Endothelial cell of umbilical vein (primary cell): ENCODE results near the gene ZDHHC3. TPM values are rescaled to one million over a fixed set of nuclear protein-coding genes. Genes with fewer than 3 reads are reported as not detected.

ENCODE experiments used
- BruUV-seq: library from RNA; stranded (reverse); fragments of 400-500 nt; replicated peaks from 2 replicates; lab custom pipeline; 2021; lab: Mats Ljungman, UMichigan
- CTCF ChIA-PET: fragments of 300-600, 350-600 bp; sonication (Branson Sonifier 250); formaldehyde crosslinking; loops from one replicate; lab custom pipeline; 2021; ENCODE audit warnings: antibody characterized with exemption, inconsistent platforms; lab: Charles Lee
- POLR2A ChIA-PET: fragments of 300-600, 350-600 bp; sonication (Branson Sonifier 250); formaldehyde crosslinking; loops from one replicate; lab custom pipeline; 2021; ENCODE audit warnings: antibody characterized with exemption, inconsistent platforms; lab: Charles Lee
- DNase-seq: peaks from one replicate; pipeline ENCODE4 v3.0.0-alpha.2; 2011; ENCODE audit warnings: low read depth, low spot score
- FAIRE-seq: peaks from 2 replicates; lab custom pipeline; 2011; peaks lifted over from hg19 to GRCh38; lab: Jason Lieb, UNC
- H2AFZ ChIP-seq: 2 replicates; pipeline ENCODE4 v1.6.0; 2012; ENCODE audit warnings: low read depth, low read length, control low read depth, inconsistent platforms
- H3K27ac ChIP-seq: 2 replicates; pipeline ENCODE4 v1.5.1; 2011; ENCODE audit warnings: low read depth, mild to moderate bottlenecking, control low read depth, low read length, moderate library complexity; ENCODE audit not compliant: insufficient read depth
- H3K27me3 ChIP-seq, 2 experiments: 2 replicates each; pipeline versions ENCODE4 v1.6.0 to v1.6.1; 2011; ENCODE audit warnings: low read length in 2 of 2, mixed read lengths in 1 of 2; ENCODE audit not compliant: control insufficient read depth in 2 of 2, insufficient read depth in 2 of 2
- H3K36me3 ChIP-seq, 2 experiments: 2 replicates in 1 of 2; 3 replicates in 1 of 2; pipeline ENCODE4 v1.5.1; 2011; ENCODE audit warnings: low read length in 2 of 2, mild to moderate bottlenecking in 1 of 2, moderate library complexity in 1 of 2; ENCODE audit not compliant: control insufficient read depth in 2 of 2, insufficient read depth in 2 of 2; ENCODE audit errors: extremely low read depth in 1 of 2
- H3K4me1 ChIP-seq: 3 replicates; pipeline ENCODE4 v1.5.1; 2011; ENCODE audit warnings: mild to moderate bottlenecking, low read length; ENCODE audit not compliant: control insufficient read depth, insufficient read depth; ENCODE audit errors: extremely low read depth
- H3K4me2 ChIP-seq: 2 replicates; pipeline ENCODE4 v1.6.1; 2011; ENCODE audit warnings: low read length, control low read depth, mixed read lengths; ENCODE audit not compliant: insufficient read depth
- H3K4me3 ChIP-seq, 3 experiments: fragments of 200-600 bp in 1 of 3; sonication (generic), shearing (Covaris generic) in 1 of 3; replicated peaks in 1 of 3; 2 replicates each; pipeline ENCODE4 v1.5.1; 2011 to 2016; ENCODE audit warnings: control low read depth in 3 of 3, low read length in 3 of 3, mild to moderate bottlenecking in 2 of 3, inconsistent platforms in 1 of 3, low read depth in 1 of 3, moderate library complexity in 1 of 3; ENCODE audit not compliant: insufficient read depth in 1 of 3
- H3K79me2 ChIP-seq: 2 replicates; pipeline ENCODE4 v1.6.0; 2012; ENCODE audit warnings: low read length, inconsistent platforms; ENCODE audit not compliant: control insufficient read depth, insufficient read depth
- H3K9ac ChIP-seq: replicated peaks from 2 replicates; pipeline ENCODE3; 2011; ENCODE audit warnings: low read length, control low read depth; ENCODE audit not compliant: insufficient read depth; ENCODE audit errors: extremely low read depth
- H3K9me1 ChIP-seq: replicated peaks from 3 replicates; pipeline ENCODE4 v1.6.0; 2011; ENCODE audit warnings: mild to moderate bottlenecking, low read length; ENCODE audit not compliant: control insufficient read depth, insufficient read depth; ENCODE audit errors: extremely low read depth
- H3K9me3 ChIP-seq: replicated peaks from 2 replicates; pipeline ENCODE4 v1.5.1; 2012; ENCODE audit warnings: low read length, inconsistent platforms; ENCODE audit not compliant: control insufficient read depth, insufficient read depth
- H4K20me1 ChIP-seq: replicated peaks from 2 replicates; pipeline ENCODE3; 2011; ENCODE audit warnings: mild to moderate bottlenecking, low read length; ENCODE audit not compliant: control insufficient read depth, insufficient read depth; ENCODE audit errors: extremely low read depth
- EZH2 ChIP-seq: IDR thresholded peaks from 2 replicates; pipeline ENCODE4 v1.6.1; 2012; ENCODE audit warnings: borderline replicate concordance, low read depth, mild to moderate bottlenecking, moderate library complexity, low read length, inconsistent platforms; ENCODE audit not compliant: severe bottlenecking
- FOS ChIP-seq: IDR thresholded peaks from 2 replicates; pipeline ENCODE4 v1.6.1; 2011; ENCODE audit warnings: mild to moderate bottlenecking, low read length, moderate library complexity, borderline replicate concordance; ENCODE audit not compliant: insufficient read depth
- GATA2 ChIP-seq: IDR thresholded peaks from 2 replicates; pipeline ENCODE4 v1.7.0; 2011; ENCODE audit warnings: low read depth, mild to moderate bottlenecking, moderate library complexity, mixed read lengths, low read length; ENCODE audit not compliant: insufficient read length, insufficient read depth
- JUN ChIP-seq: IDR thresholded peaks from 2 replicates; pipeline ENCODE4 v1.6.1; 2011; ENCODE audit warnings: borderline replicate concordance, low read depth; ENCODE audit not compliant: insufficient read length, insufficient read depth
- MYC ChIP-seq: IDR thresholded peaks from one replicate; pipeline ENCODE4 v1.6.1; 2011; ENCODE audit warnings: mild to moderate bottlenecking, low read depth, low read length
- POLR2A ChIP-seq: IDR thresholded peaks from 2 replicates; pipeline ENCODE4 v1.6.1; 2012; ENCODE audit warnings: low read depth, mild to moderate bottlenecking, control low read depth, low read length
- POLR2AphosphoS5 ChIP-seq: IDR thresholded peaks from 2 replicates; pipeline ENCODE4 v1.6.1; 2012; ENCODE audit warnings: low read depth, mild to moderate bottlenecking, control low read depth, low read length, moderate library complexity; ENCODE audit not compliant: insufficient read depth
- dilution Hi-C: fragments of 300-500 bp; cut with MboI; formaldehyde crosslinking; loops from one replicate; pipeline ENCODE4 v1.15.0; 2019; ENCODE audit warnings: low sequenced_read_pairs; ENCODE audit not compliant: extremely low pct_ligation_motif_present
- intact Hi-C: fragments of 100-400 bp; cut with micrococcal nuclease; formaldehyde crosslinking; loops from one replicate; pipeline ENCODE4 v1.10.0; 2022
- polyA plus RNA-seq, 4 experiments: library from polyadenylated mRNA; depleted of rRNA in 3 of 4; stranded (reverse) in 3 of 4; unstranded in 1 of 4; fragments of >200 nt; gene quantifications; 2 replicates each; pipeline versions ENCODE4 v1.2.1 to v1.2.3, GENCODE V29; 2011 to 2012; ENCODE audit warnings: missing spikeins in 1 of 4
- total RNA-seq: library from RNA; stranded (reverse); gene quantifications from 2 replicates; pipeline ENCODE4 v1.2.3, GENCODE V29; 2021
- TF ChIP-seq, protein P1 (sequence below): IDR thresholded peaks from 2 replicates; pipeline ENCODE4 v1.6.1; 2011; ENCODE audit not compliant: insufficient read depth, insufficient read length
- TF ChIP-seq, protein P2 (sequence below), 2 donors: IDR thresholded peaks; 1 replicate in 1 of 2; 2 replicates in 1 of 2; pipeline ENCODE4 v1.5.1; 2011; ENCODE audit warnings: low read length in 2 of 2, mild to moderate bottlenecking in 2 of 2, moderate library complexity in 2 of 2, control low read depth in 1 of 2, inconsistent platforms in 1 of 2, low read depth in 1 of 2; ENCODE audit not compliant: insufficient read depth in 1 of 2; ENCODE audit errors: extremely low read depth in 1 of 2

ZDHHC3 gene
- total and polyA plus RNA-seq, 2 donors (not counting 3 experiments of a cell fraction or from before 2014, with no cell fraction given): 62.4 to 97.1 TPM

DNA sequence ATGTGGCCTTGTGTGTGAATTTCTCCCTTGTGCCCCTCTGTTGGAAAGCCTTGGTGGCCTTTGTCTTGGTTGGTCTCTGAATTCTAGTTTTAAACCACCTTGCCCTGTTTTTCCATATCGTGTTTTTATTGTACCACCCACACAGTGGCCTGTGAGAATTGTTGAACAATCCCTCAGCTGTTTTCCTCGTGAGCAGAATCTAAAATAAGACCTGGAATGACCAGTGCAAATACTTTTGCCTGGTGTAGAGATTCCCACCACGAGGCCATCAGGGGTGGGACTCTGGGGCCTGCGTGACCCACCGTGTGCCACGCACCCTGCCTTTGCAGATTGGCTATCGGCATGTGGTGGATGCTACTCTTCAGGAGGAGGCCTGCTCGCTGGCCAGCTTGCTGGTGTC, 31.1 kb upstream of the ZDHHC3 start:
- POLR2A ChIA-PET: no interaction called here
- dilution Hi-C loops: no loop called here
- Histone ChIP-seq H3K4me1 (peaks cover 23% of the 10 kb centered on the region), H3K79me2 (no peaks in the 10 kb centered on the region), H3K27me3 (no peaks in the 10 kb centered on the region), H3K9me1 (no peaks in the 10 kb centered on the region), H3K9me3 (no peaks in the 10 kb centered on the region), H4K20me1 (no peaks in the 10 kb centered on the region), H3K4me3 (no peak overlapping the region), H3K9ac (no peak overlapping the region), H3K27ac (no peak overlapping the region), H2AFZ (no peak overlapping the region), H3K36me3 (peaks cover 0 to 3% of the 10 kb centered on the region in 2 experiments), H3K4me2 (no peak overlapping the region)
- intact Hi-C loops: no loop called here
- no peak for TF ChIP-seq EZH2
- TF ChIP-seq FOS: no peak
- TF ChIP-seq POLR2A: no peak
- TF ChIP-seq JUN: no peak
- TF ChIP-seq, protein P1, sequence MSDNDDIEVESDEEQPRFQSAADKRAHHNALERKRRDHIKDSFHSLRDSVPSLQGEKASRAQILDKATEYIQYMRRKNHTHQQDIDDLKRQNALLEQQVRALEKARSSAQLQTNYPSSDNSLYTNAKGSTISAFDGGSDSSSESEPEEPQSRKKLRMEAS: no peak
- TF ChIP-seq GATA2: no peak
- no peak for TF ChIP-seq MYC
- TF ChIP-seq, protein P2, sequence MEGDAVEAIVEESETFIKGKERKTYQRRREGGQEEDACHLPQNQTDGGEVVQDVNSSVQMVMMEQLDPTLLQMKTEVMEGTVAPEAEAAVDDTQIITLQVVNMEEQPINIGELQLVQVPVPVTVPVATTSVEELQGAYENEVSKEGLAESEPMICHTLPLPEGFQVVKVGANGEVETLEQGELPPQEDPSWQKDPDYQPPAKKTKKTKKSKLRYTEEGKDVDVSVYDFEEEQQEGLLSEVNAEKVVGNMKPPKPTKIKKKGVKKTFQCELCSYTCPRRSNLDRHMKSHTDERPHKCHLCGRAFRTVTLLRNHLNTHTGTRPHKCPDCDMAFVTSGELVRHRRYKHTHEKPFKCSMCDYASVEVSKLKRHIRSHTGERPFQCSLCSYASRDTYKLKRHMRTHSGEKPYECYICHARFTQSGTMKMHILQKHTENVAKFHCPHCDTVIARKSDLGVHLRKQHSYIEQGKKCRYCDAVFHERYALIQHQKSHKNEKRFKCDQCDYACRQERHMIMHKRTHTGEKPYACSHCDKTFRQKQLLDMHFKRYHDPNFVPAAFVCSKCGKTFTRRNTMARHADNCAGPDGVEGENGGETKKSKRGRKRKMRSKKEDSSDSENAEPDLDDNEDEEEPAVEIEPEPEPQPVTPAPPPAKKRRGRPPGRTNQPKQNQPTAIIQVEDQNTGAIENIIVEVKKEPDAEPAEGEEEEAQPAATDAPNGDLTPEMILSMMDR (IDR thresholded peaks at IDR 0.05; ENCODE audit: extremely low read depth in 1 of 2, insufficient read depth in 1 of 2, low read depth in 1 of 2, low read length in 2 of 2): no peak
- TF ChIP-seq POLR2AphosphoS5: no peak
- DNase-seq (no peak), FAIRE-seq (no peak)
- CTCF ChIA-PET: no interaction called here
- no TSS peak for BruUV-seq
